MM.1S (cell line): ENCODE results near the gene DISP3.

Source experiments
- CTCF ChIP-seq: fragments of 300-600 bp; sonication (generic); IDR thresholded peaks from 2 replicates; pipeline ENCODE4 v1.5.1; 2016; ENCODE audit warnings: antibody characterized with exemption, low read length, mixed read lengths
- EZH2 ChIP-seq: fragments of 300-600 bp; sonication (generic); optimal IDR thresholded peaks from 2 replicates; pipeline ENCODE3; 2017; ENCODE audit warnings: low read depth, mild to moderate bottlenecking, antibody characterized with exemption, low read length, mixed read lengths

- TF ChIP-seq CTCF (no peak), EZH2 (no peak)
Observed at GRCh38 chr1:11523746-11524464, 45.0 kb downstream of the DISP3 start.
